ENCODE data around the gene CITED2.

The CITED2 gene

GRCh38 chr6:139380168-139380567 lies 5.7 kb upstream of the CITED2 start (continued):
- TF ChIP-seq ATF2 (tag by site-specific recombination; IDR thresholded peaks at IDR 0.05; ENCODE audit: low read depth): no peak
- TF ChIP-seq ZNF26 (tag by site-specific recombination; IDR thresholded peaks at IDR 0.05): no peak
- no peak for TF ChIP-seq ZNF677 (tag by site-specific recombination; IDR thresholded peaks at IDR 0.05)

GRCh38 chr6:139378882-139379341 lies 4.5 kb upstream of the CITED2 start:
- CTCF ChIA-PET: interaction anchor here (0.7 kb wide), 1 partner anchor 14 kb away, joined by 3 read pairs; no protein-coding TSS in a partner anchor

More at GRCh38 chr6:139378882-139379341, 4.5 kb upstream of the CITED2 start:
- Histone ChIP-seq H3K4me1 (ENCODE audit: control insufficient read depth, insufficient read depth, low read length) (peaks cover 4% of the 10 kb centered on the region), H3K4me3 (ENCODE audit: low read depth, low read length) (no peak overlapping the region), H3K27ac (ENCODE audit: extremely low read depth, low read depth, low read length) (no peak overlapping the region), H3K9me3 (ENCODE audit: control insufficient read depth, insufficient read depth, low read depth, low read length) (no peaks in the 10 kb centered on the region), H3K36me3 (ENCODE audit: control insufficient read depth in 2 of 2, insufficient read depth in 1 of 2, low read length in 2 of 2) (no peaks in the 10 kb centered on the region)
- TF ChIP-seq ZNF302 (tag by site-specific recombination; IDR thresholded peaks at IDR 0.05; ENCODE audit: low read depth): no peak
- no peak for TF ChIP-seq GLIS1 (tag by site-specific recombination; IDR thresholded peaks at IDR 0.05)
- no peak for TF ChIP-seq ZNF530 (tag by site-specific recombination; IDR thresholded peaks at IDR 0.05; ENCODE audit: low read depth)
- no peak for TF ChIP-seq SP7 (tag by site-specific recombination; IDR thresholded peaks at IDR 0.05)
- no peak for TF ChIP-seq ZBTB49 (tag by site-specific recombination; IDR thresholded peaks at IDR 0.05; ENCODE audit: low read depth)
- no peak for TF ChIP-seq INSM2 (tag by site-specific recombination; IDR thresholded peaks at IDR 0.05)
- TF ChIP-seq PBX3 (CRISPR knock-in tag; IDR thresholded peaks at IDR 0.05): no peak
- no peak for TF ChIP-seq ZNF548 (tag by site-specific recombination; IDR thresholded peaks at IDR 0.05)
- TF ChIP-seq ZNF623 (tag by site-specific recombination; IDR thresholded peaks at IDR 0.05): no peak
- TF ChIP-seq ZBTB8A (tag by site-specific recombination; IDR thresholded peaks at IDR 0.05): no peak
- no peak for TF ChIP-seq ZFP69B (tag by site-specific recombination; IDR thresholded peaks at IDR 0.05)
- no peak for TF ChIP-seq ZNF792 (tag by site-specific recombination; IDR thresholded peaks at IDR 0.05)
- TF ChIP-seq ZBTB21 (tag by site-specific recombination; IDR thresholded peaks at IDR 0.05): no peak
- TF ChIP-seq ZNF654 (tag by site-specific recombination; IDR thresholded peaks at IDR 0.05; ENCODE audit: low read depth): no peak
- no peak for TF ChIP-seq ZNF211 (tag by site-specific recombination; IDR thresholded peaks at IDR 0.05; ENCODE audit: low read depth)
- no peak for TF ChIP-seq ZNF555 (tag by site-specific recombination; conservative IDR thresholded peaks at IDR 0.05)
- no peak for TF ChIP-seq PATZ1 (tag by site-specific recombination; IDR thresholded peaks at IDR 0.05)
- POLR2A ChIA-PET: interaction anchor here (0.8 kb wide), 1 partner anchor 28 kb away, joined by 4 read pairs; no protein-coding TSS in a partner anchor
